Measurements from ENCODE around the gene EFNA1.

The EFNA1 gene

GRCh38 chr1:155135415-155136028, 7.8 kb downstream of the EFNA1 start, which contains the start of gene SLC50A1:
TSS of gene SLC50A1 (plus strand) at chr1:155135852. CDS start at chr1:155135912, 60 bp downstream.
- peaks cover 33% of the 10 kb centered on the region for H3K79me2 ChIP-seq (ENCODE audit: low read length)
- H2AFZ ChIP-seq (ENCODE audit: low read length), result peak within 1 kb of the TSS; percentile 90

GRCh38 chr1:155136748-155137147, 9.1 kb downstream of the EFNA1 start:
- Histone ChIP-seq H3K9me2 (replicated peaks; ENCODE audit: insufficient read depth, low read length) (no peaks in the 10 kb centered on the region), H3K9me3 (replicated peaks; ENCODE audit: insufficient read depth, low read length) (no peaks in the 10 kb centered on the region), H3K79me2 (ENCODE audit: low read length) (peaks cover 33% of the 10 kb centered on the region), H2AFZ (ENCODE audit: low read length) (no peak overlapping the region), H3K4me2 (ENCODE audit: low read depth, low read length) (peak overlapping the region; percentile 47), H3K4me1 (ENCODE audit: low read length) (peaks cover 22% of the 10 kb centered on the region), H3F3A (ENCODE audit: insufficient read depth, low read length) (peaks cover 28% of the 10 kb centered on the region), H3K9ac (ENCODE audit: low read length) (peak overlapping the region; percentile 3; the same call in 1 of the 2 replicates), H3K27ac (ENCODE audit: low read length) (no peak overlapping the region), H3K4me3 (ENCODE audit: low read length) (peak overlapping the region; percentile 25), H4K20me1 (ENCODE audit: insufficient read depth, low read length) (no peaks in the 10 kb centered on the region), H3K36me3 (replicated peaks; ENCODE audit: insufficient read depth, low read length) (no peaks in the 10 kb centered on the region), H3K27me3 (replicated peaks; ENCODE audit: insufficient read depth, low read length) (peaks cover 13% of the 10 kb centered on the region)
- no peak for TF ChIP-seq CTCF (IDR thresholded peaks at IDR 0.05; ENCODE audit: low read length)
- TF ChIP-seq EZH2 (optimal IDR thresholded peaks at IDR 0.05; ENCODE audit: low read depth, low read length), result no peak
- TF ChIP-seq EZH2phosphoT487 (IDR thresholded peaks at IDR 0.05; ENCODE audit: low read length), result no peak
- no peak for DNase-seq

More at GRCh38 chr1:155135415-155136028, 7.8 kb downstream of the EFNA1 start, which contains the start of gene SLC50A1:
- Histone ChIP-seq H3K4me2 (ENCODE audit: low read depth, low read length) (peak within 1 kb of the TSS; percentile 93), H3K4me3 (ENCODE audit: low read length) (peak within 1 kb of the TSS; percentile 78), H3K9me3 (replicated peaks; ENCODE audit: insufficient read depth, low read length) (no peaks in the 10 kb centered on the region), H3K9me2 (replicated peaks; ENCODE audit: insufficient read depth, low read length) (no peaks in the 10 kb centered on the region), H3F3A (ENCODE audit: insufficient read depth, low read length) (peaks cover 28% of the 10 kb centered on the region), H3K27ac (ENCODE audit: low read length) (peak within 1 kb of the TSS; percentile 65), H3K9ac (ENCODE audit: low read length) (peak within 1 kb of the TSS; percentile 74), H3K4me1 (ENCODE audit: low read length) (peaks cover 22% of the 10 kb centered on the region), H3K27me3 (replicated peaks; ENCODE audit: insufficient read depth, low read length) (peaks cover 10% of the 10 kb centered on the region), H3K36me3 (replicated peaks; ENCODE audit: insufficient read depth, low read length) (no peaks in the 10 kb centered on the region), H4K20me1 (ENCODE audit: insufficient read depth, low read length) (no peaks in the 10 kb centered on the region)
- peak; percentile 98 for DNase-seq
- TF ChIP-seq CTCF (IDR thresholded peaks at IDR 0.05; ENCODE audit: low read length) (no peak), EZH2phosphoT487 (IDR thresholded peaks at IDR 0.05; ENCODE audit: low read length) (no peak), EZH2 (optimal IDR thresholded peaks at IDR 0.05; ENCODE audit: low read depth, low read length) (no peak)

DNA sequence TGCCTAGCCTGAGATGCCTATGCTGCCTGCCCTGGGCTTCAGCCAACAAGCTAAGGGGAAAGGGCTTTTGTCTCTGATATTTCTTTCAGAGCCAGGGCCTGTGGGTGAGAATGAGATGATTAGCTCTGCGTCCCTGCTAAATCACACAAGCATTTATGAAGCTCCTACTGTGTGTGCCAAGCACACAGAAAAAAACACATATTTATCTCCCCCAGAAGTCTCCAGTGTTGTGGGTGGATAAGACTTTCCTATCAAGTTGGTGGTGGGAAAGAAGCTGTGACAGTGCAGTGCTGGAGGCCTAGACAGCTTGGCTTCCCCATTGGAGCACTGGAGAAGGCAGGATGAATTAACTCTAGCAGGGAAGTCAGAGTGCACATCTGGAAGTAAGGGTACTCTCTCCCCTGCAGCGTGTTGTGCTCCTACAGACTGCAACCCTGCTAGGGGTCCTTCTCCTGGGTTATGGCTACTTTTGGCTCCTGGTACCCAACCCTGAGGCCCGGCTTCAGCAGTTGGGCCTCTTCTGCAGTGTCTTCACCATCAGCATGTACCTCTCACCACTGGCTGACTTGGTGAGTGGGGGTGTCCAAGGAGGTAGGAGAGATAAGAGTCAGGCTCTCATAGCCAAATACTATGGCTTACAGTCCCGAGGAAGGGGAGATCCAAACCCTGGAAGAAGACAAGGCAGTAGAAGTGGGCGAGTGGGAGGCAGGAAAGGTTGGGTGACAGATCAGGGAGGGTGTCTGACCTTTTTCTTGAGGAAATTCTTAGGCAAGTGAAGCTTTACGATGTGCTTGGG, 9.7 kb downstream of the EFNA1 start:
- Histone ChIP-seq H3K9me2 (replicated peaks; ENCODE audit: insufficient read depth, low read length) (no peaks in the 10 kb centered on the region), H3K4me2 (ENCODE audit: low read depth, low read length) (peak overlapping the region; percentile 47), H2AFZ (ENCODE audit: low read length) (no peak overlapping the region), H3K4me1 (ENCODE audit: low read length) (peaks cover 22% of the 10 kb centered on the region), H3F3A (ENCODE audit: insufficient read depth, low read length) (peaks cover 28% of the 10 kb centered on the region), H3K36me3 (replicated peaks; ENCODE audit: insufficient read depth, low read length) (no peaks in the 10 kb centered on the region), H3K27ac (ENCODE audit: low read length) (no peak overlapping the region), H3K79me2 (ENCODE audit: low read length) (peaks cover 33% of the 10 kb centered on the region), H3K9ac (ENCODE audit: low read length) (peak overlapping the region; percentile 3; the same call in 1 of the 2 replicates), H3K9me3 (replicated peaks; ENCODE audit: insufficient read depth, low read length) (no peaks in the 10 kb centered on the region), H4K20me1 (ENCODE audit: insufficient read depth, low read length) (no peaks in the 10 kb centered on the region), H3K4me3 (ENCODE audit: low read length) (peak overlapping the region; percentile 25; the same call in 1 of the 2 replicates), H3K27me3 (replicated peaks; ENCODE audit: insufficient read depth, low read length) (peaks cover 19% of the 10 kb centered on the region)
- DNase-seq, result no peak
- no peak for TF ChIP-seq EZH2 (optimal IDR thresholded peaks at IDR 0.05; ENCODE audit: low read depth, low read length)
- TF ChIP-seq EZH2phosphoT487 (IDR thresholded peaks at IDR 0.05; ENCODE audit: low read length), result no peak
